AG09319 (cell line): ENCODE measurements around the gene TRIM69.

ENCODE experiments used
- DNase-seq: peaks from one replicate; pipeline ENCODE4 v3.0.0-alpha.2; 2010; ENCODE audit warnings: low read depth; ENCODE audit errors: extremely low read depth
- TF ChIP-seq, protein P1 (sequence below): IDR thresholded peaks from 2 replicates; pipeline ENCODE4 v1.5.1; 2011; ENCODE audit warnings: low read depth, mild to moderate bottlenecking, inconsistent platforms, low read length, moderate library complexity

The TRIM69 gene

DNA sequence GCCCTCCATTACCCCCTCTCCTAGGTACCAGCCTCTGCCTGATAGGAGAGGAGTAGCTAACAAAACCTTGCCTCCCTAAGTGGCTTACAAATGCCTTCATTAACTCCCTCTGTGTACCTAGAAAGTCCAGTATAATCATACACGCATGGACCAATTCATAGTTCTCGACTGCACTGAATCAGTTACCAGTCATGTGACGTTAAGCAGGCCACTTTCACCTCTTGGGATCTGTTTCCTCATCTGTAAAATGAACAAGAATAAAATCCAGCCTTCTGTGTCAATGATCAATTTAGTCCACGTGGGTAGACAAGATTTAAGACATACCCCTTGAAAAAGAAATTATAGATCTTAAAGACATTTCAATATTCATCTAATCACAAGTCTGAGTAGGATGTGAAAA, 72.2 kb downstream of the TRIM69 start:
- TF ChIP-seq, protein P1, sequence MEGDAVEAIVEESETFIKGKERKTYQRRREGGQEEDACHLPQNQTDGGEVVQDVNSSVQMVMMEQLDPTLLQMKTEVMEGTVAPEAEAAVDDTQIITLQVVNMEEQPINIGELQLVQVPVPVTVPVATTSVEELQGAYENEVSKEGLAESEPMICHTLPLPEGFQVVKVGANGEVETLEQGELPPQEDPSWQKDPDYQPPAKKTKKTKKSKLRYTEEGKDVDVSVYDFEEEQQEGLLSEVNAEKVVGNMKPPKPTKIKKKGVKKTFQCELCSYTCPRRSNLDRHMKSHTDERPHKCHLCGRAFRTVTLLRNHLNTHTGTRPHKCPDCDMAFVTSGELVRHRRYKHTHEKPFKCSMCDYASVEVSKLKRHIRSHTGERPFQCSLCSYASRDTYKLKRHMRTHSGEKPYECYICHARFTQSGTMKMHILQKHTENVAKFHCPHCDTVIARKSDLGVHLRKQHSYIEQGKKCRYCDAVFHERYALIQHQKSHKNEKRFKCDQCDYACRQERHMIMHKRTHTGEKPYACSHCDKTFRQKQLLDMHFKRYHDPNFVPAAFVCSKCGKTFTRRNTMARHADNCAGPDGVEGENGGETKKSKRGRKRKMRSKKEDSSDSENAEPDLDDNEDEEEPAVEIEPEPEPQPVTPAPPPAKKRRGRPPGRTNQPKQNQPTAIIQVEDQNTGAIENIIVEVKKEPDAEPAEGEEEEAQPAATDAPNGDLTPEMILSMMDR, result no peak
- DNase-seq, result no peak

DNA sequence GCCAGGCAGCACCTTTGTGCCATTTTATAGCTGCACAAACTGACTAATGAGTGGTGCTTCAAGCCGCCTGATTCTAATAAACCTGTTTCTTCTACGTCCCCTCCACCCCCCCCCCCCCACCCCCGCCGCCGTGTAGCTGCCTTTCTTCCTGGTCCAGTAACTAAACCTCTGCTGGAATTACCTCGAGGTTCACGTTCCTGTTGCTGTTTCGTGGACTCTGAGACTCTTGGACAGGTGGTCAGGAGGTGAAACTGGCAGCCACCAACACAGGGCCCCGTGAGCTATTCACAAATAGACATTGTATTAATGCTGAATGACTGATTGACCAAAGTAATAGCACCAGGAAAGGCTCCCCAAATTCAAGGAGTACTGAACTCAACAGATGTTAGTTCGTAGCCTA, 73.9 kb downstream of the TRIM69 start:
- TF ChIP-seq, protein P1, result no peak
- DNase-seq, result no peak

DNA sequence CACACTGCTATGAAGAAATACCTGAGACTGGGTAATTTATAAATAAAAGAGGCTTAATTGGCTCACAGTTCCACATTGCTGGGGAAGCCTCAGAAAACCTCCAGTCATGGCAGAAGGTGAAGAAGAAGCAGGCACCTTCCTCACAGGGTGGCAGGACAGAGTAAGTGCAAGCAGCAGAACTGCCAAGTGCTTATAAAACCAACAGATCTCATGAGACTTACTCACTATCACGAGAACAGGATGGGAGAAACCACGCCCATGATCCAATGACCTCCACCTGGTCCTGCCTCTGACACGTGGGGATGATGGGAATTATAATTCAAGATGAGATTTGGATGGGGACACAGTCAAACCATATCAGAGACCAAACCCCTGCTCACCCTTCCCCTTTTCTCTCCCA, 75.0 kb downstream of the TRIM69 start:
- no peak for DNase-seq
- TF ChIP-seq, protein P1, result no peak

DNA sequence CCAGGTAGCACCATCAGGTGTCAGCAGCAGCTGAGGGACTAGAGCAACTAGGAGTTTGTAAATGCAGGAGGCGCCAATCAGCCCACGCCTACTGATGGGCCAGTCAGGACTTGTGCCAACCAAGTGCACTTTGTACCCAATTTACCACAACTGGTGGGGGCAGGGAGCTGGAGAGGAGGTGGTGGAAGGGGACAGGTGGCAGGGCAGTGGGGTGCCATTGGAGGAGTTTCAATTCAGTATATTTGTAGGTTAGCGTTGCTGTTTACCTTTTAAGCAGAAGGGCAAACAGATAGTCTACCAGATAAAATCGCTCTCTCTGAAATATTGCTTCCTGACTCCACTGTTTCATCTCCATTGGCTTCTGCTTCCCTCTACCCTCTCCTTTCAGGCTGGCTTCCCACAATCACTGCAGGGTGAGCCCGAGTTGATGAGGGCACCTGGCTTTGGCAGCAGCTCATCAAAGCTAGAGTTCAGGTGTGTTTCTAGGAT, 75.7 kb downstream of the TRIM69 start:
- TF ChIP-seq, protein P1, result no peak
- DNase-seq, result no peak

DNA sequence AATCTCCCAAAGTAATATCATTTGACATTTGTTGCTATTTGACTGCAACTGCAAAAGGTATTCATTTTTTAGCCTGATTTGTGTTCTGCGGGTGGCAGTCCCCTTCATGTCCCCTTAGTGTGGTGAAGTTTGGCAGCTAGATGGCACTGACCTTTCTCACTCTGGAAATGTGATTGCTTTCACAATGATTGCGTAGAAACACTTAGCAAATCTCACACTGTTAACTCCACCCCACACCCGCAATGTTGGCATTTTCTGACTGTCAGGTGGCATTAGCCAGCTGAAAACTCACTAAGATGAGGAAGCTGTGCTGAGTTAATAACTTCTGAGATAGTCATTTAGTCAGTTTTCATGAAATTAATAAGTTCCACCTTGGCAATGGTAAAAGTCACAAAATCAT, 76.9 kb downstream of the TRIM69 start:
- TF ChIP-seq, protein P1, result no peak

More for the DNA sequence above, 76.9 kb downstream of the TRIM69 start:
- no peak for DNase-seq
